HG03460 (cell line): ENCODE measurements around the gene HLA-DOB.

Source experiments
- ATAC-seq: cut with Tn5 transposase; IDR thresholded peaks from one replicate; pipeline ENCODE4 v1.9.1; 2021; ENCODE audit not compliant: unreplicated experiment

HLA-DOB gene

DNA sequence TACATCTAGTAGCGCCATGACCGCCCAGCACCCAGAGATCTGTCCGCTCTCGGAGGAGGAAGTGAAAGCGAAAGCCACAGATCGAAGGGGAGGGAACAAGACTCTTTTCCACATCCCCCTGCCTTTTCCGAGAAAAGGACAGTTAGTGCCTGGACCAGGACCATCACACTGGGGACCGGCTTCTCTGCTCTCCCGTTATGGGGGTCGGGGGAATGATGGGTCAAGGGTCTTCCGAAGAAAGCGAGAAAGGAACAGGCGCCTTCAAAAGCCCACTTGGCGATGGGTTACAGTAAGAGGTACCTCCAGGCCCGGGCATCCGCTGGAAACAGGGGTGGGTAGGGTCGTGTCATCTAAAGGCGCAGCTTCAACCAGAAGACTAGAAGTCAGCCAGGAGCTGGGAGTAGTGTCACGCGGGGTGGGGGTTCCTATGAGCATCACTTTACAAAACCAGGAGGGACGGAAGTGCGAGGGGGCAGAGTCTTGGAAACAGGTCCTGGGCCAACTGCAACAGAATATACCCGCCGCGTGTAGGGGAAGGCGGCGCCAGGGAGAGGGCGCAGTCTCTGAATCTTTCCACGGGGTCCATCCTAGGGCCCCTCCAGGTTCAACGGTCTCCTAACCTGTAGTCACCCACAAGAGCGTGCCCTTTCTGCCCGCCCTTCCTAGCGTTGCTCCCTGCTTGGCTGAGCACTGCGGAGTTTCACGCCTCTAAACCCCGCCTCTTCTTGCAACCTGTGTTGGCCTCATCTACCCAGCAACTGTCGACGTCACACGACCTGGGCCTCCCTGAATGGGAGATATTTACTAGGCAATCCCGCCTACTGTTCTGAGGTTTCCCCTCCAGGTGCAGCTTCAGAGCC lies 27.4 kb upstream of the HLA-DOB start, which contains the start of gene PSMB8:
PSMB8 (minus strand) TSS at position 69 of the 860 bp plus-strand sequence; CDS start at position 18, 51 bp downstream.
- peak; percentile 69 for ATAC-seq

DNA sequence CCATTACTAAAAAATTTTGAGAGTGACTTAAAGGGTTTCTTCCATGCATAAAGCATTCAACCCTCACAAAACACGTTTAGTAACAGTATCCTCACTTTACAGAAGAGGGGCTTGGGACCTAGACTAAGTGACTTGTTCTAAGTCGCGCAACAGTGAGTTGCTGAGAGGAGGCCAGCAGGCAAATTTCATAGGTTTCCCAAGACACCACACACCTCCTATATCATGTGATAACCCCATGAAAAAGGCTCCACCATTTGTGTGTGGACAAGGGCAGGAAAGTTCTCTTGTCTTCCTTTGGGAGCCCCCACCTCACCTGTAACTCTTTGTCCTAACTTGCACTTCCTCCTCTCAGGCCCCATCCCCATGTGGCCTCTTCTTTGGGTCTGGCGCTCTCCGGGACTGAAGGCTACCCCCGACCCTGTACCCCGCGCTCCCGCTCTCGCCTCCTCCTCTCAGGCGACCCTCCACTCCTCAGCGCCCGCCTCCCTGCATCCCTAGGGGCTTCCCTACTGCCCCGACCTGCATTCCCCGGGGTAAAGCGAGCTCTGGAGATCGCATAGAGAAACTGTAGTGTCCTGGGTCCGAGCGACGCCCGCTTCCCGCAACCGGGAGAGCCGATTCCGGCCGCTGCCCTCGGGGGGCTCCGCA lies 26.7 kb upstream of the HLA-DOB start:
- no peak for ATAC-seq

DNA sequence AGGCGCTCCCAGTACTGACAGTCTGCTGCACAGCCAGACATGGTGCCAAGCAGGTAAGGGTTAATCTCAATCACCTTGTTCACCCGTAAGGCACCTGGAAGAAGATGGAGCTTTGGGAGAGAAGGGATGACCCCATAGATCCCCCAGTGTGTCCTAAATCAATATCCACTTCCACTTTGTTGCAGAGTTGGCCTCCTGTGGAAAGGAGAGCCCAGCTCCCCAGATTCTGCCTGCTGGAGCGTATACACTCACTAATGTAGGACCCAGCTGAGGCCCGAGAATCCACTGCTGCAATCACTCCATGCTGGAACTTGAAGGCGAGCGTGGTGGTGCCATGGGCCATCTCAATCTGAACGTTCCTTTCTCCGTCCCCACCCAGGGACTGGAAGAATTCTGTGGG lies 25.9 kb upstream of the HLA-DOB start:
- ATAC-seq = no peak

DNA sequence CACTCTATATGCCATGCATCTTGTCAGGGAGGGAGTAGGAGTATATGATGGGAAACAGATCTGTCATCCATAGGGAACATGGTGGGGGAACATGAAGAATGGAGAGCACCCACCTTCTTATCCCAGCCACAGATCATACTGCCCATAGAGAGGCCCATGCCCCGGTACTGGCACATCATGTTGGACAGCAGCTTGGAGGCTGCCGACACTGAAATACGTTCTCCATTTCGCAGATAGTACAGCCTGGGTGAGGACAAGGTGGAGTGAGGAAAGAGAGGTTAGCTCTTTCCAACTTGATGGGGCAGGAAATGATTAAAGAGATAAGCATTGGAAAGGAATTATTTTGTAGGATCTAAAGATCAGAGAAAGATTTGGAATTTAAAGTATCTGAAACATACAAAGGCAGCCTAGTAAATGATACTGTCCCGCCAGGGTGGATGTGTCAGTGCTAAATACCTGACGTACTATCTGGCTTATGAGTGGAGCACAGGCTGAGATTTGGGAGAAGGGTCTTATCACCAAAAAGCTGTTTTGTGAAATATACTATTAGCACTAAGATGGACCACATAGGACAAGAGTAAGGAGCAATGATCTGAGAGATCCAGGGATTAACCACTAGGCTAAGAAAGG lies 25.3 kb upstream of the HLA-DOB start:
- no peak for ATAC-seq

DNA sequence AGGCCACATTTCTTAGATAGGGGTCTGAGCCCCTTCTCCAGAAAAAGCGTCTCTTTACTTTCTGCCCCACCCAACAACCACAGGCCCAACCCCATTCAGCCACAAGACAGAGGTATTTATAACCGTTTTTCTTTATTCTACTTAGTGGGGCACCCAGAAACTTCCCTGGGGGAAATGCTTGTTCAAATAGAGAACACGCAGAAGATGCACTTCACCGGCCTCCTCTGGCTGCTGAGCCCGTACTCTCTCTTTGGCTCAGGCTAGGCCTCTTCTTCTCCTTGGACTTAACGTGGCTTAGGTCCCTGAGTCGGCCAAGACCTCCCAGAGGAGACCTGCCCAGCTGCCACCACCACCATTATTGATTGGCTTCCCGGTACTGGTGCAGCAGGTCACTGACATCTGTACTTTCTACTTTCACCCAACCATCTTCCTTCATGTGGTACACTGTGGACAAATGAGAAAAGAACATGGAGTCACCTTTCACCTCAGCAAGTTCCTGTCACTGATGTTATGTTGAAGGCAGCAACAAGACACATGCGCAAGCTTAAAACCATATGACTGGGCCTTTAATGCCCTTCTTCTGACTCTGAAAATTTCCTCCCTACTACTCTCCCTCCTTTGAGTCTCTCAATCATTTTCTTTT lies 23.9 kb upstream of the HLA-DOB start:
- ATAC-seq = no peak

DNA sequence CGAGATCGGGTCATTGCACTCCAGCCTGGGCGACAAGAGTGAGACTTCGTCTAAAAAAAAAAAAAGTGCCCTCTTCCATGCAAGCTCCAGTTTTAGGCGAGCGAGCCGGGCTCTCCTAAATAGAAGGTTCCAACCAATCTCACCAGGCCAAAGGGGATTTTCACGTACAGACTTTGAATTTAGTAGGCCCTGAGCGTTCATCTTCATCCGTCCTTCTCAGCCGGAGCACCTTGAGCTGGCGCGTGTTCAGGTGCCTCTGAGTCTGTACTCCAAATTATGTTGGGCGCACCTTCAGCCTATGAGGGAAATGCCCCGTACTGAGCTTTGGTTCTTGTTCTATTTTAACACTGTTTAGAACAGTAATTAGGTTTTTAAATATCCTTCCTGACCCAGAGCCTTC lies 22.6 kb upstream of the HLA-DOB start:
- ATAC-seq = no peak

DNA sequence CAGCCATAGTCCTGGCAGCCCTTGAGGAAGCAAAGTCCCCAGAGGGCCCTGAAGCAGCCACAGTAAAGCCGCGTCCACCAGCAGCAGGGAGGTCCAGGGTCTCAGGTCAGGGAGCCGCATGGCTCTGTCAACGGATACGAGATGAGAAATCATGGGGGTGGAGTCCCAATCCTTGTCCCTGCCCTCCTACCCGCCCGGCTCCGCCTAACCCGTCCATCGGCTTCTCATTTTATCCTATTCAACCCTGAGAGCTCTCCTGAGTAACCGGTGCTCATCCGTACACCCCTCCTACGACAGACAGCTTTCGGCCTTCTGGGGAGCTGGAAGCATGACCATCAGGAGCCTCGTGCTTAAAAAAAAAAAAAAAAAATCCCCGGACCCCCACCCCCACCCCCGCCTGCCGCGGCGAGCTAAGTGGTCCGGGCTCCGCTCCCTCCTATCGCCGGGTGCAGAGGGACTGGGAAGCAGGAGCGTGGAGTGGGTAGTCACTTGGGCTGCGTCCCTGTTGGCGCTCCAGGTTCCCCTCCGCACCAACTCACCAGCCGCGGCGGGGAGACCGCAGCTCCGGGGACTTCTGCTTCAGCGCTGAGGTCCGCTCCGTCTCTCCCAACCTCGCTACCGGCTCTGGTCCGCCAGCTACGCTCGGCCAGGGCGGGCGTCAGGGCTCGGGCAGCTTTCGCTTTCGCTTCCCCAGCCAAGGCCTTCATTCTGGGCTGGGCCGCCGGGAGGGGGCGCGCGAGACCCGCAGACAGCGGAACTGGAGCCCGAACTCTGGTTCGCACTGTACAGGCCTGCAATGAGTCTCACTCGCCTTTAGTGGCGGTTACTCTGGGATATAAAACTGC lies 21.5 kb upstream of the HLA-DOB start, which contains the start of gene TAP2:
TAP2 (minus strand) TSS at position 626 of the 845 bp plus-strand sequence; CDS start at position 120, 506 bp downstream.
- peak; percentile 68 for ATAC-seq

DNA sequence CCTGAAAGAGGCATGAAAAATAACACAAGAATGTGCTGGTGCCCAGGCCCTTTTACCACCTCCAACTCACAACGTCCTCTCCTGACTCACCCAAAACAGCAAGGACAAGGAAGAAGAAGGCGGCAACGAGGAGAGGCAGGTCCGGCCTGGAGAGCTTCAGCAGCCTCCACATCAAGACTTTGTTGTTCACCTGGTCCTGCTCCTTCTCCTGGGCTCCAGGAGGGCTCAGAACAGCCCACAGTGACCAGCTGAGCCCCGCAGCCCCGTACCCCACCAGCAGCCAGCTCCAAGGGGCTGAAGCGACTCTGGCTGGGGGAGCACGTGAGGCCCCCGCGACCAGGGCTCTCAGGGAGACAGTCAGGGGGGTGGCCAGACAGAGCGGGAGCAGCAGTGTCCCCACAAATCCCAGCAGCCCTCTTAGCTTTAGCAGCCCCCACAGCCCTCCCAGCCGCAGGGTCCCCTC lies 20.9 kb upstream of the HLA-DOB start:
- no peak for ATAC-seq

DNA sequence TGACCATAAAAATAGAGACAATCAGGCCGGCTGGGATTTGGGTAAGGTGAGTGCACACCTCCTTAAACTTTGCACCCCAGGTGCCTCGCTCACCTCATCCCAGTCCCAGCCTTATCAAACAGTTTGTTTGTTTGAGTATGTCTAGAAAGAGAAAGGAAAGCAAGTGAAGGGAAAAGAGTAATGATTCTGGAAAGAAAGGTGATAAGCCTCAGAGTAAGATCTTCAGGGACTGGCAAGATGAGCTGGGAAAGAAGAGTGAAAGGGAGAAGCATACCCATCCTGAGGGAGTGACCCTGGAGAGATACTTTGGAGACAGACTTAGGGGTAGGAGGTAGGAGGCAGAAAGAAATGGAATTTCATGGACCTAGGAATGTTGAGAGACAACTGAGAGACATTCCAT lies 20.1 kb upstream of the HLA-DOB start:
- ATAC-seq = no peak

DNA sequence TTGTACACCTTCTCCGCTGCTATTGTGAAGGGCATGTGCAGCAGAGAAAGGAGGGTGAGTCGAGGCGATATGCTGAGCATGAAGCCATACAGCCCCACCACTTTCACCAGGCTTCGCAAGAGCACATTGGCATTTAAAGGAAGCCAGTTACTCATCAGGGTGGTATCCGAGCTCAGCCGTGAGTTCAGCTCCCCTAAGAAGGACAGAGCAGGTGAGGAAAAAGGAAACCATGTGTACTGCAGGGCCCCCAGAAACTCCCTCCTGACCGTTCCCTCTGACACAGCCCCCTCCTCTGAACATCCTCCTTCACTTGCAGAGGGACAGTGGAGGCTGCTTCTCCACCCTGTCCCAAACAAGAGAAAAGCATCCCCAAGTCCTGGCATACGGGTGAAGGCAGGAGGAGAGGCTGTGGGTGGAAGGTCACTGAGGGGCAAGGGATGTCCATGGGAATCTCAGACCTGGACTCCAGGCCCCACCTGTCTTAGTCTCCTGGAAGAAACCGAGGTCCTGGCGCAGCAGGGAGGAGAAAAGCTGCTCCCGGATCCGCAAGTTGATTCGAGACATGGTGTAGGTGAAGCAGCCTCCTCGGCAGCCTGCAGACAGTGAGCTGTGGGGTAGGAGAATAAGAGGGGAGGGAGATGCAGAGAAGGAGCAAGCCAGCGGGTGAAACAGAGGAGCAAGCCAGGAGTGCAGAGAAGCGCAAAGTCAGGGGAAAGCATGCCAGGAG lies 18.5 kb upstream of the HLA-DOB start:
- no peak for ATAC-seq

DNA sequence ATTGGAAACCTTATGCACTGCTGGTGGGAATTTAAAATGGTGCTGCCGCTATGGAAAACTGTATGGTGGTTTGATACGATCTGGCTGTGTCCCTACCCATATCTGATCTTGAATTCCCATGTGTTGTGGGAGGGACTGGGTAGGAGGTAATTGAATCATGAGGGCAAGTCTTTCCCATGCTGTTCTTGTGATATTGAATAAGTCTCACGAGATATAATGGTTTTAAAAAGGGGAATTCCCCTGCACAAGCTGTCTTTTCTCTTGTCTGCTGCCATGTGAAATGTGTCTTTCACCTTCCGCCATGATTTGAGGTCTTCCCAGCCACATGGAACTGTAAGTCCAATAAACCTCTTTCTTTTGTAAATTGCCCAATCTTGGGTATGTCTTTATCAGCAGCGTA lies 16.9 kb upstream of the HLA-DOB start:
- ATAC-seq = no peak

DNA sequence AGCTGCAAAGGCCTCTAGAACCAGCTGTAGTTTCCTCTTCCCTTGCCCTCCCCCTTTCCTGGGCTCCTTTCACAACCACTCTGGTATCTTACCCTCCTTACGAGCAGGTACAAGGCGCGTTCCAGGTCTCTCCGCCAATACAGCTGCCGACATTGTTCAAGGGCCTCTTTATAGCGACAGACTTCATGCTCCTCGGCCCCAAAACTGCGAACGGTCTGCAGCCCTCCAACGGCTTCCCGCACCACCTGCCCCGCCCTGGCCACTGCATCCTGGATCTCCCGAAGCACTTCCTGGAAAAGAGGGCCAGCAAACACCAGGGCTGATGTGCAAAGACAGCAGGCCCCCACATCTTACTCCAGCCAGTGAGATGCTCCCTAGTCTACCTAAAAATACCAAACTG lies 15.7 kb upstream of the HLA-DOB start:
- no peak for ATAC-seq

DNA sequence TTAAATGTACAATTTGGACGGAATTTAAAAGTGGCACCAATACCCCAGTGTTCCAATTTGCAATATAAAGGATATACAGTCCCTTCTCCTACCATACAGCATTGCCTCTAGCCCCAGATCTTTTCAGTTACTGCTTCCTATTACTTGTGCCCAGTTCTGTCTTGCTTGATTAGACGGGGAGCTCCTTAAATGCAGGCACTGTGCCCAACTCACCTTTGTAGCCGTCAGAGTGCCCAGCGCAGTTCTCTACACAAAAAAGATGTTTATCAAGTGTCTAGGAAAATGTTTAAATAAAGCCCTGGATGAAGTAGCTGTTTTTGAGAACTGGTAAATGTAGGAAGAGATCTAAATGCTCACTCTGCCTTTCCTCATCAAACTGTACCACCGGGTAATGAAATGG lies 14.1 kb upstream of the HLA-DOB start:
- ATAC-seq = no peak

DNA sequence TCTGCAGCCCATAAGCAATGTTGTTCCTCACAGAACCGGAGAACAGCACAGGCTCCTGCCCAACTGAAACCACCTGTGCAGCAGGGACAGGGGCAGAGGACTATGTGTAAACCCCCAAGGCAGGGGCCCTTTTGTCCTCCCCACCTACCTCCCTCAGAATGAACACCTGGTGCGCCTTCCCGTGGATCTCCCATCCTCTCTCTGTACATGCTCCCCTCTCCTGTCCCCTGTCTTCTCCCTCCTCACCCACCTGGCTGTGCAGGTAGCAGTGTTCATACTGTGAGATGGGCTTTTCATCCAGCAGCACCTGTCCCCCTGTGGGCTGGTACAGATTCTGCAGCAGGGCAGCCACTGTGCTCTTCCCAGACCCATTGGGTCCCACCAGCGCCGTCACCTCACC lies 13.2 kb upstream of the HLA-DOB start:
- no peak for ATAC-seq

DNA sequence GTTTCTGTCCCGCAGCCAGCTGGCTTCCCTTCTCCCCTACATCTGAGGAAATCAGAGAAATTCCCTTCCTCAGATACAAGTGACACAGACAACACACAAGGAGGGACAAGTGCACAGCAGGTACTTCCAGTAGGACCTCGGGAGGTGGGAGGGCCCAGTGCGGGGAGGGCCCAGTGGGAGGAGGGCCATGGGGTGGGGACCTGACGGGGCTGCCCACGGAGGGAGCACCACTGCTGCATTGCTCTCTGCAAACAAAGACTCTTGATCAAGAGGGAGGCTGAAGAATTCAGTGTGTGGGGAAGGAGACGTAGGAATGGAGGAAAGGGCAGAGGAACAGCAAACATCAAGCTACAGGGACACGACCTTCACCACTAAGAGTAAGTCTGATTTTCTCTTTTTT lies 12.7 kb upstream of the HLA-DOB start:
- ATAC-seq = no peak

DNA sequence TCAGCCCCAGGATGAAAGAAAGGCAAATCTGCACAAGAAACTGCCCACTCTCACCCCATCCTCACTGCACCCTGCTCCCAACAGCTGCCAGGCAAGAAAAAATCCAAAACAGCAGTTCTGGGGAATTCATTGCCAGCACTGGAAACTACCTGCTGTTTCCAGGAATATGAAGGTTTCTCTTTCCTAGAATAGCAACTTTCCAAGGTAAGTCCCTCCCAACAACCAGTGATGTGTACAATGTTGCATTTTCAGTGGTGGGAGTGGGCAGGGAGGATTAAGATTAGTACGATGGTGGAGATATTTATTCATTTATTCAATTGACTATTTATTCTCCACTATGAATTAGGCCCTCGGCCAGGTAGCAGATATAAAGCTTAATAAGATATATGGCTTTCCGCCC lies 10.2 kb upstream of the HLA-DOB start:
- no peak for ATAC-seq

DNA sequence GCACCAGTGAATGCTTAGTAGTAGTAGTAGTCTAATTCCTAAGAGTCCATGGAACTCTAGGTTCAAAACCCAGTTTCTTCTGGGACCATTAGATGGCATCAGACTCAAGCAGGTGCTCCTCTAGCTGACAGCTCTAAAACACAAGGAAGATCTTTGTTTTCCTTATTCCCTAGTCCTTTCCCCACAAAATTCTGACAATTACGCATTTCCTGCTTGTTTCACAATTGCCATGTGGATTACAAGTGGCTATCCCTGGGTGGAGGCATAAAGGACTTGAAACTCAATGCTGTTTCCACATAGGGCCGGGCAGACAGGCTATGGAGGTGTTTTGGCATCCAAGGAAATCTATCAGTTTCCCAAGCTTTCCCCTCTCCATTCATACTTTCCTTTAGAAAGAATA lies 9.2 kb upstream of the HLA-DOB start:
- no peak for ATAC-seq

DNA sequence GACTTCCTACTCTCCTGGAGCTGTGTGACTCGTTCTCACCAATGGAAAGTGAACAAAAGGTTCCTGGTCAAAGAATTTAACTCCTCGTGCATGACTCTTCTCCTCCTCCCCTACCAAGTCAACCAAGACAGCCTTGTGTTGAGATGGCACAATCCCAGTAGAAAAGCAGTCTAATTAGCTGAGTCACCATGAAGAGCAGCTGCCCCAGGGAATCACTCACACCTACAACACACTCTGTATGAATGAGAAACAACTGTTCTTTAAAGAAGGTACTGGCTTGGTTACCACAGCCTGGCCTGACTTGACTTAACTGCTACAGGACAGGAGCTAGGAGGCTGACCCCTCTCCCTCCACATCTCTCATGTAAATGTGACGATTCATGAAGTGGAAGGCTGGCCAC lies 2.9 kb upstream of the HLA-DOB start:
- ATAC-seq = no peak

DNA sequence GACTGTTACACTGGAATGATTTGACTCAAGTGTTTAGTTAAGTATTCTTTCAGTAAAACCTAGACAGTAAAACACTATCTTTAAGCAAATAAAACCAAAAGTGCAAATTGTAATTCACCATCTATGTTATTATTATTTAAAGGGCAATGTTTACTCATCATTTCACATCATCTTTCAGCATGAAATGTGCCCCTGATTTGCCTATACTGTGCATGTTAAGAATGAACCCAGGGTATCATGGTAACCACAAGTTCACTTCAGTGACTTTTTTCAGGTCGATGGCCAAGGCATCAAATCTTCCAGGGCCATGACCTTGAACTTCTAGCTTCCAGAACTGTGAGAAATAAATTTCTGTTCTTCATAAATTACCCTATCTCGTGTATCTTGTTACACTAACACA lies 2.1 kb upstream of the HLA-DOB start:
- ATAC-seq = no peak

DNA sequence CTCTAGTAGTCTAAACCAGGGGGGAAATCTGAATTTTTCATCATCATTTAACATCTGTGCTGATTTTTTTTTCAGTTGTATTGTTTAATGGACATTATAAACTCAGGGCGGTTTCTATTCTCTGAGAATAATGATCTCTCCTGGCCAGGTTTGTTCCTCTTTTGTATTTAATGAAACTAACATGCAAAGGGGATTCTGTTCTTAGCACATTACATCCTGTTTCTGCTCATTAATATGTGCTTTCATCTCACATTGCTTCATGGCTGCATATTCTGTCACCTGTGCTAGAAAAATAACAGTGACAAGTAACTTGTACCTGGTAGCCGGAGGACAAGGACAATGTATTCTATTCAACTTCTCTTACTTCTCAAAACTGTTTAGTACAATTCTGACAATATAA lies 806 bp downstream of the HLA-DOB start:
- no peak for ATAC-seq
